ENCODE data around the gene AXIN2.

The AXIN2 gene

GRCh38 chr17:65538675-65539529, 22.5 kb downstream of the AXIN2 start:
- no peaks in the 10 kb centered on the region for H3K27me3 Mint-ChIP-seq (ENCODE audit: low read depth)
- peaks cover 81% of the 10 kb centered on the region for H3K36me3 Mint-ChIP-seq (ENCODE audit: low read depth)
- no peaks in the 10 kb centered on the region for H3K9me3 Mint-ChIP-seq
- peak overlapping the region in 2 of 3 experiments; percentile 26 to 38 for H3K4me3 Mint-ChIP-seq
- peaks cover 60% of the 10 kb centered on the region for H3K4me1 Mint-ChIP-seq
- peak overlapping the region; percentile 73 to 95 (median 94) for H3K27ac Mint-ChIP-seq
- TF ChIP-seq, protein P1, sequence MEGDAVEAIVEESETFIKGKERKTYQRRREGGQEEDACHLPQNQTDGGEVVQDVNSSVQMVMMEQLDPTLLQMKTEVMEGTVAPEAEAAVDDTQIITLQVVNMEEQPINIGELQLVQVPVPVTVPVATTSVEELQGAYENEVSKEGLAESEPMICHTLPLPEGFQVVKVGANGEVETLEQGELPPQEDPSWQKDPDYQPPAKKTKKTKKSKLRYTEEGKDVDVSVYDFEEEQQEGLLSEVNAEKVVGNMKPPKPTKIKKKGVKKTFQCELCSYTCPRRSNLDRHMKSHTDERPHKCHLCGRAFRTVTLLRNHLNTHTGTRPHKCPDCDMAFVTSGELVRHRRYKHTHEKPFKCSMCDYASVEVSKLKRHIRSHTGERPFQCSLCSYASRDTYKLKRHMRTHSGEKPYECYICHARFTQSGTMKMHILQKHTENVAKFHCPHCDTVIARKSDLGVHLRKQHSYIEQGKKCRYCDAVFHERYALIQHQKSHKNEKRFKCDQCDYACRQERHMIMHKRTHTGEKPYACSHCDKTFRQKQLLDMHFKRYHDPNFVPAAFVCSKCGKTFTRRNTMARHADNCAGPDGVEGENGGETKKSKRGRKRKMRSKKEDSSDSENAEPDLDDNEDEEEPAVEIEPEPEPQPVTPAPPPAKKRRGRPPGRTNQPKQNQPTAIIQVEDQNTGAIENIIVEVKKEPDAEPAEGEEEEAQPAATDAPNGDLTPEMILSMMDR (IDR thresholded peaks at IDR 0.05; ENCODE audit: unreplicated experiment in 3 of 3) = no peak

DNA sequence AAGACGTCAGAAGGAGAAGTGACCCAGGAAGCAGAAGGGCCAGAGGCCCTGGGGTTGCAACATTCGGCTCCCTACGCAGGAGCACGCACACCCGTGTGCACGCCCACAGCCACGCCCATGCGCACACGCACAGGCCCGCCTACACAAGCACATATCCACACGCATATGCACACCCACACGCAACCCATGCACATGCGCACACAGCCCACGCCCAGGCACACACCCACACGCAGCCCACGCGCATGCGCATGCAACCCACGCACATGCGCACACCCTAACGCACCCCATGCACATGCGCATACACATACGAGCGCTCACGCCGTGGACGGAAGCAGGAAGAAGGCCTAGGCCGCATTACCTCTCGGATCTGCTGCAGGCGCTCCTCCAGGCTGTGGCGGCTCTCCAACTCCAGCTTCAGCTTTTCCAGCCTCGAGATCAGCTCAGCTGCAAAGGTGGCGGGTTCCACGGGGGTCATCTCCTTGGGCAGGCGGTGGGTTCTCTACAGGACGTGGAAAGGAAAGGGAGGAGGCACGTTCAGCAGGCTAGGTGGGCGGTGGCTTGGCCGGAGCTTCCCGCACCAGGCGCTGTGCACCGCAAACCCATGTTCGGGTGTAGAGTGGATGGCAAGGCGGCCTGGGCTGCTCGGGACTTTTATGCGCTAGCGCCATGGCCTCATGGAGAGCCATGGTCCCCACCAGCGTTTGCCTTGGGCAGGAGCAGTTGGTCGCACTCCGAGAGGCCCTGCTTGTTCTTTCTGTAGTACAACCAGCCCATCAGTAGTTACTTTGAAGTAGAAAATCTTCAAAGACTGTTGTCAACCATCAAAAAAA, 23.4 kb downstream of the AXIN2 start:
- Mint-ChIP-seq H3K27ac (peak overlapping the region; percentile 73 to 95 (median 94)), H3K9me3 (no peaks in the 10 kb centered on the region), H3K36me3 (ENCODE audit: low read depth) (peaks cover 82% of the 10 kb centered on the region), H3K27me3 (ENCODE audit: low read depth) (no peaks in the 10 kb centered on the region), H3K4me1 (peaks cover 66% of the 10 kb centered on the region), H3K4me3 (no peak overlapping the region)
- TF ChIP-seq, protein P1 (IDR thresholded peaks at IDR 0.05; ENCODE audit: unreplicated experiment in 3 of 3) = no peak

DNA sequence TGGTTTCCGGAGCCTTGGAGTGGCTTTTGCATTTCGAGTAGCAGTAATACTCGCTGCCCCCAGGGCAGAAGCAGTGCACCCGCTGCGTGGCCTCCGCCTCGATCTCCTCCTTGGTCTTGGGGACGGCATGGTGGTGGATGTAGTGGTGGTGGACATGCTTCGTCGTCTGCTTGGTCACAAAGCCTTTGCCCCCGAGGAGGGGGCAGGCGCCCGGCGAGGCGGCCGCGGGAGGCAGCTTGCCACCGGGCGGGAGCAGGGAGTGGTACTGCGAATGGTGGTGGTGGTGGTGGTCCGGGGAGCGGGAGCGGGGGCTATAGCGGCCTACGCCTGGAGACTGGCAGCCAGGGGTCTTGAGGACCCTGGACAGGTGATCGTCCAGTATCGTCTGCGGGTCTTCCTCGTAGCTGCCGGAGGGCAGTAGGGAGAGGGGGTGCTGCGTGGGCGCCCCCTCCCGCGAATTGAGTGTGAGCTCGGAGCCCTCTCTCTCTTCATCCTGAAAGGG, 24.1 kb downstream of the AXIN2 start:
- Mint-ChIP-seq H3K36me3 (ENCODE audit: low read depth) (peaks cover 77% of the 10 kb centered on the region), H3K4me3 (no peak overlapping the region), H3K9me3 (no peaks in the 10 kb centered on the region), H3K27ac (no peak overlapping the region), H3K4me1 (peaks cover 63% of the 10 kb centered on the region), H3K27me3 (ENCODE audit: low read depth) (no peaks in the 10 kb centered on the region)
- TF ChIP-seq, protein P1 (IDR thresholded peaks at IDR 0.05; ENCODE audit: unreplicated experiment in 3 of 3) = no peak

GRCh38 chr17:65536573-65537342, 24.7 kb downstream of the AXIN2 start:
- Mint-ChIP-seq H3K4me3 (no peak overlapping the region), H3K9me3 (no peaks in the 10 kb centered on the region), H3K36me3 (ENCODE audit: low read depth) (peaks cover 77% of the 10 kb centered on the region), H3K27ac (peak overlapping the region in 1 of 3 experiments; percentile 29), H3K27me3 (ENCODE audit: low read depth) (no peaks in the 10 kb centered on the region), H3K4me1 (peaks cover 66% of the 10 kb centered on the region)
- TF ChIP-seq, protein P1 (IDR thresholded peaks at IDR 0.05; ENCODE audit: unreplicated experiment in 3 of 3) = no peak

DNA sequence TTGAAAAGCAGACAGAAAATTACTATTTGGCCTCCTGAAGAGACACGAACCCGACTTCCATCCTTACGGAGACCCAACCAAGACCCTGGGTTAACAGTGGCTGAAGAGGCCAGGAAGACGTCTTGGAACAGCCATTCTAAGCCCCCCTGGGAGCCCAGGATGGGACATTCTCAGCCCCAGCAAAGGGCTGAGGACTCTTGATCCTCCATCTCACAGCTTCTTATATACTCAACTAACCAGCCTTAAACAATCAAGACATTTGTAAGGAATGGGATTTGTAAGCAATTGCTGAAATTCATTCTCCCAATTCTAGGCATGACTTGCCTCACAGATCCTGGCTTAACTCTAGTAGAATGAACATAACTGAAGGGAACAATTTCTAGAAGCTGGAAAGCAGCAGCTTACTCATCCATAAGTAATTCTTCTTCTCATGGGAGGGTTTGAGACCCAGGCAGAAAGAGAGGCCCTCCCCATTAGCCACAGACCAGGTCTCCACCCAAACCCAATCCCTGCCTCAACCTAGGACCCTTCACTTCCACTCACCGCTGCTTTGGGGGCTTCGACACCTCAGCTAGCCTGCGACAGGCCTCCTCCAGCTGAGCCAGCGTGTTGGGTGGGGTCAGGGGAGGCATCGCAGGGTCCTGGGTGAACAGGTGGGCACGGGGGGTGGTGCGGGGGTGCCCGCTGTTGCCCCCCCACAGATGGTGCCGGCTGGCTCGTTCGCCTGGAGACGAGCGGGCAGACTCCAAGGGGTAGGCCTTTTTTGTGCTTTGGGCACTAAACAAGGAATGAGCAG, 25.5 kb downstream of the AXIN2 start:
- TF ChIP-seq, protein P1 (IDR thresholded peaks at IDR 0.05; ENCODE audit: unreplicated experiment in 3 of 3) = no peak
- H3K36me3 Mint-ChIP-seq (ENCODE audit: low read depth) = peaks cover 70% of the 10 kb centered on the region

More for the DNA sequence above, 25.5 kb downstream of the AXIN2 start:
- H3K27ac Mint-ChIP-seq = peak overlapping the region in 2 of 3 experiments; percentile 29 to 92
- no peak overlapping the region for H3K4me3 Mint-ChIP-seq
- H3K27me3 Mint-ChIP-seq (ENCODE audit: low read depth) = no peaks in the 10 kb centered on the region
- no peaks in the 10 kb centered on the region for H3K9me3 Mint-ChIP-seq
- peaks cover 68% of the 10 kb centered on the region for H3K4me1 Mint-ChIP-seq

All from nephron (organoid).